Mesenchymal stem cell (in vitro differentiated cells and primary cell): Measurements from ENCODE around the gene MYMX.
A peak's percentile ranks its signal among the peaks of the same experiment; 100 is the strongest.

ENCODE experiments used
- DNase-seq: peaks from one replicate; pipeline ENCODE4 v3.0.0-alpha.2; 2013
- H2AFZ ChIP-seq: one replicate; pipeline ENCODE4 v1.6.1; 2013; ENCODE audit warnings: low read depth, mild to moderate bottlenecking, control low read depth, inconsistent platforms, low read length, moderate library complexity
- H2AK5ac ChIP-seq: 2 replicates; pipeline ENCODE4 v1.6.1; 2013; ENCODE audit warnings: low read length, moderate library complexity, mild to moderate bottlenecking, inconsistent platforms; ENCODE audit not compliant: severe bottlenecking
- H2BK120ac ChIP-seq: one replicate; pipeline ENCODE4 v1.6.1; 2013; ENCODE audit warnings: low read depth, mild to moderate bottlenecking, inconsistent platforms, low read length, moderate library complexity
- H2BK12ac ChIP-seq, 2 experiments: one replicate each; pipeline ENCODE4 v1.6.1; 2013; ENCODE audit warnings: inconsistent platforms in 2 of 2, low read length in 2 of 2, mild to moderate bottlenecking in 2 of 2, moderate library complexity in 2 of 2, control low read depth in 1 of 2
- H2BK15ac ChIP-seq: one replicate; pipeline ENCODE4 v1.6.1; 2013; ENCODE audit warnings: mild to moderate bottlenecking, low read depth, inconsistent platforms; ENCODE audit not compliant: poor library complexity, severe bottlenecking
- H2BK5ac ChIP-seq: 2 replicates; pipeline ENCODE4 v1.6.1; 2013; ENCODE audit warnings: low read depth, mild to moderate bottlenecking, low read length, control low read depth, inconsistent platforms; ENCODE audit not compliant: poor library complexity, severe bottlenecking
- H3K14ac ChIP-seq, 2 experiments: one replicate each; pipeline ENCODE4 v1.6.1; 2013; ENCODE audit warnings: inconsistent platforms in 2 of 2, low read length in 2 of 2, control low read depth in 1 of 2, mild to moderate bottlenecking in 1 of 2, moderate library complexity in 1 of 2
- H3K18ac ChIP-seq, 2 experiments: one replicate each; pipeline ENCODE4 v1.6.1; 2013; ENCODE audit warnings: inconsistent platforms in 2 of 2, low read length in 2 of 2, control low read depth in 1 of 2, low read depth in 1 of 2, mild to moderate bottlenecking in 1 of 2
- H3K23ac ChIP-seq, 2 experiments: one replicate each; pipeline ENCODE4 v1.6.1; 2013; ENCODE audit warnings: inconsistent platforms in 2 of 2, low read length in 2 of 2, mild to moderate bottlenecking in 2 of 2, moderate library complexity in 2 of 2, control low read depth in 1 of 2
- H3K27ac ChIP-seq: 2 replicates; pipeline ENCODE4 v1.5.1; 2013; ENCODE audit warnings: mild to moderate bottlenecking, moderate library complexity, low read length, control low read depth, inconsistent platforms; ENCODE audit not compliant: poor library complexity, severe bottlenecking
- H3K27me3 ChIP-seq, 2 experiments: 2 replicates each; pipeline versions ENCODE4 v1.6.1 to v1.7.0; 2013; ENCODE audit warnings: low read length in 2 of 2, mild to moderate bottlenecking in 2 of 2, moderate library complexity in 2 of 2, control low read depth in 1 of 2, inconsistent platforms in 1 of 2; ENCODE audit not compliant: control insufficient read depth in 1 of 2, insufficient read depth in 1 of 2
- H3K36me3 ChIP-seq, 2 experiments: 2 replicates each; pipeline versions ENCODE4 v1.6.1 to v1.7.0; 2013; ENCODE audit warnings: low read length in 2 of 2, control low read depth in 1 of 2, inconsistent platforms in 1 of 2, low read depth in 1 of 2, mild to moderate bottlenecking in 1 of 2; ENCODE audit not compliant: insufficient read depth in 2 of 2, control insufficient read depth in 1 of 2
- H3K4ac ChIP-seq, 2 experiments: one replicate each; pipeline ENCODE4 v1.6.1; 2013; ENCODE audit warnings: inconsistent platforms in 2 of 2, low read length in 2 of 2, mild to moderate bottlenecking in 2 of 2, moderate library complexity in 2 of 2, control low read depth in 1 of 2, low read depth in 1 of 2
- H3K4me1 ChIP-seq: 2 replicates; pipeline ENCODE4 v1.6.1; 2013; ENCODE audit warnings: low read depth, low read length, control low read depth; ENCODE audit not compliant: control insufficient read depth, insufficient read depth
- H3K4me2 ChIP-seq: 2 replicates; pipeline ENCODE4 v1.6.1; 2013; ENCODE audit warnings: low read length, mild to moderate bottlenecking, inconsistent platforms; ENCODE audit not compliant: poor library complexity, severe bottlenecking
- H3K4me3 ChIP-seq, 2 experiments: 2 replicates each; pipeline versions ENCODE4 v1.5.1 to v1.7.0; 2013; ENCODE audit warnings: low read length in 2 of 2, mild to moderate bottlenecking in 2 of 2, control low read depth in 1 of 2, low read depth in 1 of 2; ENCODE audit not compliant: insufficient read depth in 1 of 2
- H3K79me1 ChIP-seq: replicated peaks from 2 replicates; pipeline ENCODE4 v1.6.1; 2013; ENCODE audit warnings: mild to moderate bottlenecking, control low read depth, low read length, inconsistent platforms; ENCODE audit not compliant: poor library complexity, severe bottlenecking
- H3K9ac ChIP-seq: 2 replicates; pipeline ENCODE4 v1.7.0; 2013; ENCODE audit warnings: mild to moderate bottlenecking, low read length, moderate library complexity
- H3K9me3 ChIP-seq: 2 replicates; pipeline ENCODE4 v1.7.0; 2013; ENCODE audit warnings: mild to moderate bottlenecking, low read length; ENCODE audit not compliant: control insufficient read depth
- H4K8ac ChIP-seq: one replicate; pipeline ENCODE4 v1.6.1; 2013; ENCODE audit warnings: inconsistent platforms, mild to moderate bottlenecking, low read length, moderate library complexity
- H4K91ac ChIP-seq: one replicate; pipeline ENCODE4 v1.6.1; 2013; ENCODE audit warnings: mild to moderate bottlenecking, low read length, inconsistent platforms
- WGBS: methylation state at CpG from one replicate; pipeline ENCODE4 v1.1.7; 2013; ENCODE audit warnings: mixed read lengths; 5-methylcytosine and 5-hydroxymethylcytosine counted together

MYMX gene

GRCh38 chr6:44263354-44264100 lies 46.8 kb downstream of the MYMX start:
- Histone ChIP-seq H3K27ac (peak overlapping the region; percentile 25), H4K8ac (peak overlapping the region; percentile 16), H3K4ac (peak overlapping the region in 1 of 2 experiments; percentile 3), H3K27me3 (peaks cover 5 to 14% of the 10 kb centered on the region in 2 experiments), H3K9me3 (no peaks in the 10 kb centered on the region), H2BK12ac (no peak overlapping the region), H2BK5ac (no peak overlapping the region), H3K14ac (peak overlapping the region in 1 of 2 experiments; percentile 9), H3K4me2 (peak overlapping the region; percentile 95), H2AFZ (no peak overlapping the region), H3K18ac (peak overlapping the region in 1 of 2 experiments; percentile 28), H3K4me3 (peak overlapping the region; percentile 44 to 92), H2BK120ac (no peak overlapping the region), H3K9ac (peak overlapping the region; percentile 92), H2BK15ac (peak overlapping the region; percentile 41), H4K91ac (no peak overlapping the region), H3K79me1 (peaks cover 27% of the 10 kb centered on the region), H3K36me3 (peaks cover 23 to 31% of the 10 kb centered on the region in 2 experiments), H2AK5ac (no peak overlapping the region), H3K4me1 (peaks cover 33% of the 10 kb centered on the region), H3K23ac (no peak overlapping the region)
- DNase-seq, result peak; percentile 77
- 49% methylated on average over 8 of the region's 9 CpGs for WGBS

GRCh38 chr6:44264154-44265006 lies 47.7 kb downstream of the MYMX start:
- peak overlapping the region; percentile 87 for H2BK15ac ChIP-seq

DNA sequence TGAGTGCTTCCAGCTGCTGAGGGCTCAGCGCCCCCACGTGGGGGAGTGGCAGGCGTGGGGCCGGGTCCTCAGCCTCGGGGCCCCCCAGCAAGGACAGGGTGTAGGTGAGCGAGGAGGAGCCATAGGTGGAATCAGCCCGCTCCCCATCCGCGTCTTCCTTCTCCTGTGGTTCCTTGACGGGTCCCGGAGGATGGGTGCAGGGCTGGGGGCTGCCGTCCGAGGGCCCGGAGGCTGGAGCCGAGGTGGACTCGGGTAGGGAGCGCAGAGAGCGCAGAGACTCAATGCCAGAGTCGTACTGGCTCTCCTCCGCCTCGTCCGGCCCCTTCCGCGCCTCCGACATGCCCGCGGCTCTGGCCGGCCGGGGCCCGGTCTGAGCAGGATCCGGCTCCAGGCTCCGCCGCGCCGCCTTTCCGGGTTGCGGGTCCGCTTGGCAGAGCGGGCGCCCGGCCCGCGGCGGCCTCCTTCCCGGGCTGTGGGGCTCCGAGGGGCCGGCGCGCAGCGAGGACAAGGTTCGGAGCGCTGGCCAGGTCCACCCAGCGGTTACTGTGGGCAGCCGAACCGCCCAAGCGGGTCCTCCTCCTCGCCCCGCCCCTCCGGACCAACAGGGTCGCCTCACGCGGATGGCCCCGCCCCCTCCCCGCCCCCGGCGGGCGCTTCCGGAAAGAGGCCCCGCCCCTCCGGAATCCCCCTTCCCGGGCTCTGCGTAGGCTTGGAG lies 48.4 kb downstream of the MYMX start, which contains the start of gene NFKBIE:
Gene NFKBIE (minus strand): TSS at position 545 of the 715 bp plus-strand sequence. CDS start 205 bp downstream, at position 340.
- Histone ChIP-seq H3K14ac (peak within 1 kb of the TSS in 1 of 2 experiments; percentile 81), H2BK12ac (no peak within 1 kb of the TSS), H3K18ac (peak within 1 kb of the TSS; percentile 56 to 68), H2BK120ac (no peak within 1 kb of the TSS), H3K79me1 (peaks cover 20% of the 10 kb centered on the region), H4K8ac (no peak within 1 kb of the TSS), H3K4ac (peak within 1 kb of the TSS; percentile 17 to 46), H3K4me1 (peaks cover 33% of the 10 kb centered on the region), H2AK5ac (no peak within 1 kb of the TSS), H2BK15ac (peak within 1 kb of the TSS; percentile 87), H3K23ac (peak within 1 kb of the TSS in 1 of 2 experiments; percentile 95), H3K27ac (peak within 1 kb of the TSS; percentile 47), H3K27me3 (peaks cover 21 to 30% of the 10 kb centered on the region in 2 experiments), H4K91ac (peak within 1 kb of the TSS; percentile 70), H3K4me3 (peak within 1 kb of the TSS; percentile 78 to 92), H3K9ac (peak within 1 kb of the TSS; percentile 92), H2BK5ac (no peak within 1 kb of the TSS), H3K9me3 (no peaks in the 10 kb centered on the region), H2AFZ (peak within 1 kb of the TSS; percentile 42), H3K4me2 (peak within 1 kb of the TSS; percentile 95), H3K36me3 (peaks cover 9 to 16% of the 10 kb centered on the region in 2 experiments)
- peak; percentile 96 for DNase-seq
- under 1% methylated on average over 48 of the region's 72 CpGs for WGBS

More at GRCh38 chr6:44264154-44265006, 47.7 kb downstream of the MYMX start:
- H3K9ac ChIP-seq, result peak overlapping the region; percentile 92
- 11% methylated on average over 10 of the region's 13 CpGs for WGBS
- peaks cover 14 to 22% of the 10 kb centered on the region in 2 experiments for H3K27me3 ChIP-seq
- H3K4me2 ChIP-seq, result peak overlapping the region; percentile 95
- H3K4me1 ChIP-seq, result peaks cover 33% of the 10 kb centered on the region
- peaks cover 24% of the 10 kb centered on the region for H3K79me1 ChIP-seq
- no peak overlapping the region for H3K4ac ChIP-seq
- peak overlapping the region; percentile 56 to 68 for H3K18ac ChIP-seq
- H2BK12ac ChIP-seq, result no peak overlapping the region
- H3K14ac ChIP-seq, result peak overlapping the region in 1 of 2 experiments; percentile 81
- peak overlapping the region; percentile 42 for H2AFZ ChIP-seq
- H3K27ac ChIP-seq, result peak overlapping the region; percentile 47
- H2BK5ac ChIP-seq, result no peak overlapping the region
- H3K9me3 ChIP-seq, result no peaks in the 10 kb centered on the region
- H2BK120ac ChIP-seq, result no peak overlapping the region
- H4K91ac ChIP-seq, result peak overlapping the region; percentile 70
- peak overlapping the region in 1 of 2 experiments; percentile 95 for H3K23ac ChIP-seq
- DNase-seq, result peak; percentile 77
- H4K8ac ChIP-seq, result no peak overlapping the region
- H2AK5ac ChIP-seq, result no peak overlapping the region
- H3K36me3 ChIP-seq, result peaks cover 16 to 23% of the 10 kb centered on the region in 2 experiments
- peak overlapping the region; percentile 78 to 92 for H3K4me3 ChIP-seq
